ENCODE results near the gene TBX6.

- TF ChIP-seq CTCF (IDR thresholded peaks at IDR 0.05; ENCODE audit: low read length) (no peak), EZH2 (IDR thresholded peaks at IDR 0.05; ENCODE audit: borderline replicate concordance, low read length) (no peak)
These were observed 33.3 kb upstream of the TBX6 start for GRCh38 chr16:30124985-30125379.
